Measurements from ENCODE around the gene CDKN1A.

DNA sequence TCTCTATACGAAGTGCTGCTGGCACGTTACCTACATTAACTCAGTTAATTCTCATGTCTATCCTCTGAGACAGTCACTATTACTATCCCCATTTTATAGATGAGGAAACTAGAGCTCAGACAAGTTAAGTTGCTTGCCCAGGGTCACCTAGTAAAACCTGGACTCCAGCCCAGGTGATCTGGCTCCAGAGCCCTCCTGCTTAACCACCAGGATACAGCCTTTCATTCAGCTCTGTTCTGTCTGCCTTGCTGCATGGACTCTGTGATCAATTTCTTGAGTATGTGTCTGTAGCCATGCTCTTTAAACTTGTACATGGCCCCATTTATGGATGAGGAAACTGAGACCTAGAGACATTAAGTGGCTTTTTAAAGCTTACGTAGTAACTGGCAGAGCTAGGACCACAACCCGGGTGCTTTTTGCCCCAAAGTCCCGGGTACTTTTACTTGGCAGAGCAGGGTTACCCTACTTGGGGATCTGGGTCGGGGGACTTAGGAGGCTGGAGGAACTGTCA, 4.7 kb downstream of the CDKN1A start:
- TF ChIP-seq POLR2A (IDR thresholded peaks at IDR 0.05; ENCODE audit: extremely low read depth, insufficient read length): no peak
- TF ChIP-seq, protein P1, sequence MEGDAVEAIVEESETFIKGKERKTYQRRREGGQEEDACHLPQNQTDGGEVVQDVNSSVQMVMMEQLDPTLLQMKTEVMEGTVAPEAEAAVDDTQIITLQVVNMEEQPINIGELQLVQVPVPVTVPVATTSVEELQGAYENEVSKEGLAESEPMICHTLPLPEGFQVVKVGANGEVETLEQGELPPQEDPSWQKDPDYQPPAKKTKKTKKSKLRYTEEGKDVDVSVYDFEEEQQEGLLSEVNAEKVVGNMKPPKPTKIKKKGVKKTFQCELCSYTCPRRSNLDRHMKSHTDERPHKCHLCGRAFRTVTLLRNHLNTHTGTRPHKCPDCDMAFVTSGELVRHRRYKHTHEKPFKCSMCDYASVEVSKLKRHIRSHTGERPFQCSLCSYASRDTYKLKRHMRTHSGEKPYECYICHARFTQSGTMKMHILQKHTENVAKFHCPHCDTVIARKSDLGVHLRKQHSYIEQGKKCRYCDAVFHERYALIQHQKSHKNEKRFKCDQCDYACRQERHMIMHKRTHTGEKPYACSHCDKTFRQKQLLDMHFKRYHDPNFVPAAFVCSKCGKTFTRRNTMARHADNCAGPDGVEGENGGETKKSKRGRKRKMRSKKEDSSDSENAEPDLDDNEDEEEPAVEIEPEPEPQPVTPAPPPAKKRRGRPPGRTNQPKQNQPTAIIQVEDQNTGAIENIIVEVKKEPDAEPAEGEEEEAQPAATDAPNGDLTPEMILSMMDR (IDR thresholded peaks at IDR 0.05; ENCODE audit: low read depth, low read length): no peak
- TF ChIP-seq, protein P2, sequence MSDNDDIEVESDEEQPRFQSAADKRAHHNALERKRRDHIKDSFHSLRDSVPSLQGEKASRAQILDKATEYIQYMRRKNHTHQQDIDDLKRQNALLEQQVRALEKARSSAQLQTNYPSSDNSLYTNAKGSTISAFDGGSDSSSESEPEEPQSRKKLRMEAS (IDR thresholded peaks at IDR 0.05; ENCODE audit: low read depth, low read length): no peak
